GM19351 (cell line): Measurements from ENCODE around the gene ZNF816.
"Not testable (repeated sequence)": the region's sequence is repeated elsewhere in the genome, so short reads cannot be mapped to it uniquely, and the experiment has no call there.

Experiments
- ATAC-seq: cut with Tn5 transposase; IDR thresholded peaks from one replicate; pipeline ENCODE4 v1.9.1; 2021; ENCODE audit warnings: mild to moderate bottlenecking, moderate library complexity; ENCODE audit not compliant: unreplicated experiment

Gene ZNF816

DNA sequence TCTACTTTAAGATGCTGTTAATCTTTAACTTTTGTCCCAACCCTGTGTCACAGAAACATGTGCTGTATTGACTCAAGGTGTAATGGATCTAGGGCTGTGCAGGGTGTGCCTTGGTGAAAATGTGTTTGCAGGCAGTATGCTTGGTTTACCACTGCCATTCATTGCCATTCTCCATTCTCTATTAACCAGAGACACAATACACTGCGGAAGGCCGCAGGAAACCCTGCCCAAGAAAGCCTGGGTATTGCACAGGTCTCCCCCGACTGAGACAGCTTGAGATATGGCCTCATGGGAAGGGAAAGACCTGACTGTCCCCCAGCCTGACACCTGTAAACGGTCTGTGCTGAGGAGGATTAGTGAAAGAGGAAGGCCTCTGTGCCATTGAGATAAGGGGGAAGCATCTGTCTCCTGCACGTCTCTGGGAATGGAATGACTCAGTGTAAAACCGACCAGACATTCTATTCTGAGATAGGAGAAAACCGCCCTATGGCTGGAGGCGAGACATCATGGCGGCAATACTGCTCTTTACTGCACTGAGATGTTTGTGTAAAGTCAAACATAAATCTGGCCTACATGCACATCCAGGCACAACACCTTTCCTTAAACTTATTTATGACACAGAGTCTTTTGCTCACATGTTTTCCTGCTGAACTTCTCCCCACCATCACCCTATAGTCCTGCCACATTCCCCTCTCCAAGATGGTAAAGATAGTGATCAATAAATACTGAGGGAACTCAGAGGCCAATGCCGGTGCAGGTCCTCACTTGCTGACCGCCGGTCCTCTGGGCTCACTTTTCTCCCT is 26.3 kb downstream of the ZNF816 start:
- ATAC-seq = no peak

DNA sequence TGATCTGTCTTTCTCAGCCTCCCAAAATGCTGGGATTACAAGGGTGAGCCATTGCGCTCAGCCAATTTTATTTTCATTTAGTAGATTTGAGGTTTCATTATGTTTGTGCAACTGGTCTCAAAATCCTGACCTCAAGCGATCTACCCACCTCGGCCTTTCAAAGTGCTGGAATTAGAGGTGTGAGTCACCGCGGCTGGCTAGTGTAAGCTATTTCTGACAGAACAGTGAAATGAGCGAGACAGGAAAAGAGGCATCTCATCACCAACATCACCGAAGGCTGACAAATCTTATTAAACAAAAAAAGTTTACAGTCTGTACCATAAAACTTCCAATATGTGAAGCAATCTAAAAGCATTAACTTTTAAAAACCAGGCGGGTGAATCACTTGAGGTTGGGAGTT is 27.2 kb downstream of the ZNF816 start:
- no peak for ATAC-seq

DNA sequence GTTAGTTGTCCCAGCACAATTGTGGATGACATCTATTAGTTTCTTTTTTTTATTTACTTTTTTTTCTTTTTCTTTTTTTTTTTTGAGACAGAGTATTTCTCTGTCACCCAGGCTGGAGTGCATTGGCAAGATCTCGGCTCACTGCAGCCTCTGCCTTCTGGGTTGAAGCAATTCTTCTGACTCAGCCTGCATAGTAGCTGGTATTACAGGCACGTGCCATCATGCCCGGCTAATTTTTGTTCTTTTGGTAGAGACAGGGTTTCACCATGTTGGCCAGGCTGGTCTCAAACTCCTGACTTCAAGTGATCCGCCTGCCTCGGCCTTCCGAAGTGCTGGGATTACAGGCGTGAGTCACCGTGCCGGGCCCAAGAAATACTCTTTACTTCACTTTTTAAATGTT is 38.0 kb downstream of the ZNF816 start:
- not testable (repeated sequence) for ATAC-seq

DNA sequence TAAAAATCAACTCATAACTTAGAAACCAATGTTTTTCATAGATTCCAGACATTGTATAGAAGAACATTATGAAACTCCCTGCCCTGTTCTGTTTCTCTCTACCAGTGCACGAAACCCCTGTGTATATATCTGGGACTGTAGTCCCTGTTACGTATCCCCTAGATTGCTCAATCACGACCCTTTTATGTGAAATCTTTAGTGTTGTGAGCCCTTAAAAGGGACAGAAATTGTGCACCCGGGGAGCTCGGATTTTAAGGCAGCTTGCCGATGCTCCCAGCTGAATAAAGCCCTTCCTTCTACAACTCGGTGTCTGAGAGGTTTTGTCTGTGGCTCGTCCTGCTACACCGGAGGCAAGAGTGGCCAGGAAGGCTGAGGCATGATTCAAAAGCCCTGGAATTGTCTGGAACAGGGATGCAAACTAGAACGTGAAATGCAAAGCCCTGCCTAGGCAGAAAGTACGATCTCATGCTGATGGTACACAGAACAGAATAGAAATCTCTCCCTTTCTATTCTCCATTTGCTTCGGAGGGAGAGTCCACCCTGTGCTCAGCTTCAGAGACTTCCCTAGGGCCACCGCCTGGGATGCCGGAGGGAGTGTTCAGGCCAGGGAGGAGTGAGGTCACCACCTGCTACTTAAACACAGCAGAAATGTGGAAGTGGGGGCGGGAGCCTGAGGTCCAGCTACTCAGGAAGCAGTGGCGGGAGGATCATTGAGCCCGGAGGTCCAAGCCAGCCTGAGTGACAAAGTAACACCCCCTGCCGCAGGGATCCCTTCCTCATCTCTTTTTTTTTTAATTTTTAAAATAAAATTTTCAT is 38.7 kb downstream of the ZNF816 start:
- ATAC-seq = no peak

DNA sequence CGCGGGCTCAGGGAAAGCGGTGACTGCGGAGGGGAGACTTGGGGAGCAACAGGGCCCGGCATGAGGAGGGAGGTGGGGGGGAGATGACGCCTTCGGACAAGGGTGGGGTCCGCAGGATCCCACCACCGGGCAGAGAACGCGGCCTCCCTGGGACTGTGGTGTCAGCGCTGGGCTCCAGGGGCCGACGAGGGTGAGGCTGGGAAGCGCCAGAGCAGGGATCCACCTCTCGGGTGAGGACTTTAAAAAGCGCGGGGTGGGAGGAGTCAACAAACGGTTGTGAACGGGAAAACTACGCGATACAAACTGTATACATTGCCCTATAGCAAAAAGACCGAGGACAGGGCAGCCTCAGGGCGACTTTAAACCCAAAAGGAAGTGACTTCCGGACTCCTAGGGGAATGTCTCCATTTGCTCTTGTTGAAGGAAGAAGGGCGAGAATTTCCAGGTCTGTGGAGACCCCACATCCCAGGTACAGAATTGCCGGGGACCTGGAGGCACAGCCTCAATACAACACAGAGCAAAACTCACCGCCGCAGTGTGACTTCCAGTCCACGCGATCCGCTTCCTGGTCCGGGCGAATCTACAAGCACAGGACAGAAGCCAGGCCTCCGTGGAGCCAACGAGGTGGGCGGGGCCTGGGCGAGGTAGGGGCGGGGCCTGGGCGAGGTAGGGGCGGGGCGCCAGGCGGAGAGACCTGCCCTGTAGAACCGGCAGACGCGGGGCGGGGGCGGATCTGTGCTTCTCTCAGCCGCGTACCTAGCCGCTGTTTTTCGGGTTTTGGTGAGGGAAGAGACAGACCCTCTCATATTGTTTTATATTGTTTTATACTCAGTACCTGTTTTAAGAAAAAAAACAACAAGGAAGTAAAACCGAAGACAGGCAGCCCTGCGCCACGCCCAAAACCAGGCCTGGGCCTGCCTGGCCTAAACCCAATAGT is 39.6 kb downstream of the ZNF816 start, which contains the start of gene ZNF888:
TSS of gene ZNF888 (minus strand) at position 588 of the 937 bp plus-strand sequence. CDS start 5,555 bp downstream, outside the sequence.
- peak; percentile 94 for ATAC-seq

DNA sequence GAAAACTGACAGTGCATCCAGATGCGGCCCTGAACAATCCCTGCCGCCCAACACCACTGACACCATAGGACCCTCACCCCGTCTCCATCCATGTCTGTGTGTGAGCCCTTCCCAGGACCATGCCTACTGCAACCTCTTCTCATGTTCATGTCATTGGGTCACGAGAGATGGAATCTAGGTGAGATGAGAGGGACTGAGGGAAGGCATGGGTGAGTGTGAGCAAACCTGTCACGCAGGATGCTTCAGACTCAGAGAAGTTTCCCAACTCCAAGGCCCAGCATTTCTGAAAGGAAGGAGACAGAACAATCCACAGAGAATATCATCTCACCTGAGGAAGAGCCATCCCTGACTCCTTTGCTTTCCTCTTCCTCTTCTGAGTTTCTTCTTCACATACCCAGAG is 45.1 kb downstream of the ZNF816 start:
- ATAC-seq = no peak

DNA sequence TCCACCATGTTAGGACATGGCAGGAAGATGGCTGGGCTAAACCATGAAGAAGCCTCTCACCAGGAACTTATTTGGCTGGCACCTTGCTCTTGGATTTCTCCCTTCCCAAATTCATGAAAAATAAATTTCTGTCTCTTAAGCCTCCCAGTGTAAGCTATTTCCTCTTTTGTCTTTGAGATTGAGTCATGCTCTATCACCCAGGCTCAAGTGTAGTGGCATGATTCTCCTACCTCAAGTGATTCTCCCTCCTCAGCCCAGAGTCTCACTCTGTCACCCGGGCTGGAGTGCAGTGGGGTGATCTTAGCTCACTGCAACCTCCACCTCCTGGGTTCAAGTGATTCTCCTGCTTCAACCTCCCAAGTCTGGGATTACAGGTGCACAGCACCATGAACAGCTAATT is 52.0 kb downstream of the ZNF816 start:
- ATAC-seq = no peak

DNA sequence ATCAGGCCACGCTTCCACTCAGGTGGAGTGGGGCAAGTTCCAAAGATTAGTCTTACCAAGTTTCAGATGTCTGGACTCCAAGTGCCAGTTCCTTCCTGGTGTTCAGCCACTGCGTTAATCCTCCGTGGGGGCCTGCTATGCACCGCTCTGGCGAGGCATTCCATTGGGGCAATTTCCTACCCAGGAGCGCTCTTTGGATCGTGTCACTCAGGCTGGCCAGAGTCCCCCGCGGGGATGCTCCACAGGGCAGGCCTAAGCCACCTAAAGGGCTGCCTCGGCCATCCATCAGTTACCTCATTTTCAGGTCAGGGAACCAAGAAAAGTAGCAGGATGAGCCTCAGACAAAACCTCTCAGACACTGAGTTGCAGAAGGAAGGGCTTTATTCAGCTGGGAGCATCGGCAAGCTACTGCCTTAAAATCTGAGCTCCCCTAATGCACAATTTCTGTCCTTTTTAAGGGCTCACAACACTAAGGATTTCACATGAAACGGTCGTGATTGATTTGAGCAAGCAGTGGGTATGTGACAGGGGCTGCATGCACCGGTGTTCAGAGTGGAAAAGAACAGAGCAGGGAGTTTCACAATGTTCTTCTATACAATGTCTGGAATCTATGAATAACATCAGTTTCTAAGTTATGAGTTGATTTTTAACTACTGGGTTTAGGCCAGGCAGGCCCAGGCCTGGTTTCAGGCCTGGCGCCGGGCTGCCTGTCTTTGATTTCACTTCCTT is 58.5 kb downstream of the ZNF816 start:
- ATAC-seq = not testable (repeated sequence)

DNA sequence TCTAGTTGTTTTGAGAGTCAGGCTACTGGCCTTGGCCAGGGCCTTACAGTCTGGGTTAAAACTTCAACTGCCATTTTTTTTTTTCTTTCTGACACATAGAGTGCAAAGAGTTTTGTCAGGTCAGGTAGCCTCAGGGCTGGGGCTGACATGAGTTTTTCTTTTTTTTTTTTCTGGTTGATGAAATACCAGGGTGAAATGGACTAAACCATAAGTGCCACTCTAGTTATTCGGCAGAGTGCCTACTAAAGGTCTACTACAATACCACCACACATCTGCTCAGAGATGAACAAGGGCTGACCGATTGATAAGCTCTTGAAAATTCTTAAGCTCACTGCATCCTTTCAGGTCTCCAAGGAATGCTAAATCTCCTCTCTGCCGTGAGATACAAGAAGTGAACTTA is 60.8 kb downstream of the ZNF816 start:
- no peak for ATAC-seq
